Stimulated activated CD4-positive, alpha-beta T cell treated with anti-CD3 and anti-CD28 coated beads, Interleukin-1b, Interleukin-23, amount 100 ng/mL, for 24 hours (primary cell): Measurements from ENCODE around the gene ASIP.
"Not testable (repeated sequence)": the region's sequence is repeated elsewhere in the genome, so short reads cannot be mapped to it uniquely, and the experiment has no call there.

Source experiments
- DNase-seq, 4 experiments: peaks; one replicate each; pipeline ENCODE4 v3.0.0-alpha.2; 2020; ENCODE audit warnings: low read depth in 4 of 4, low spot score in 1 of 4

Gene ASIP

DNA sequence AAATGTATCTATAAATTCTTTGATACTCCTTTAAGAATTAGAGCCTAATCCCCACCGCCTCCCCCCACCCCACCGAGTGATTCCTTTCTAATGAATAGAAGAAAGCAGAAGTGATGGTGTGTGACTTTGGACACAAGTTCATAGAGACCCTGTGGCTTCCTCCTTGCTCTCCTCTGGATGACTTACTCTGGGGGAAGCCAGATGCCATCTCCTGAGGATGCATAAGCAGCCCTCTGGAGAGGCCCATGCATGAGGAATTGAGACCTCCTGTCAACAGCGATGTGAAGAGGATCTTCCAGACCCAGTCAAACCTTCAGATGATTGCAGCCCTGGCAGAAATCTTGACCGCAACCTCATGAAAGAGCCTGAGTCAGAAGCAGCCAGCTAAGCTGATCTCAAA, 40.8 kb downstream of the ASIP start:
- no peak for DNase-seq

DNA sequence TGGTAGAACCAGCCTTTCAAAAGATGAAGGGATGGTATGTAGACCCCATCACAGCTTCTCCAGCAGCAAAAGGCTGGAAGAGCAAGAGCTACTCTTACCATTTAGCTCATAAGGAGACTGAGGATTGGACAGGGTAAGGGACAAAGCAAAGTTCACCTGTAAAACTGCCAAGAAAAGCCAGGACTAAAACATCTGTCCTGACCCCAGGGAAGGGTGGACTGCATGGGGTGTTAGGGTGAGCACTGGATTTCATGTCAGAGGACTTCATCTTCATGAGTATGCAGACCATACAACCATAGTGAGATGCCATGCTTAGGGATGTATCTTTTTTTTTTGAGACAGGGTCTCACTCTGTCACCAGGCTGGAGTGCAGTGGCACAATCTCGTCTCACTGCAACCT, 42.6 kb downstream of the ASIP start:
- DNase-seq = no peak

DNA sequence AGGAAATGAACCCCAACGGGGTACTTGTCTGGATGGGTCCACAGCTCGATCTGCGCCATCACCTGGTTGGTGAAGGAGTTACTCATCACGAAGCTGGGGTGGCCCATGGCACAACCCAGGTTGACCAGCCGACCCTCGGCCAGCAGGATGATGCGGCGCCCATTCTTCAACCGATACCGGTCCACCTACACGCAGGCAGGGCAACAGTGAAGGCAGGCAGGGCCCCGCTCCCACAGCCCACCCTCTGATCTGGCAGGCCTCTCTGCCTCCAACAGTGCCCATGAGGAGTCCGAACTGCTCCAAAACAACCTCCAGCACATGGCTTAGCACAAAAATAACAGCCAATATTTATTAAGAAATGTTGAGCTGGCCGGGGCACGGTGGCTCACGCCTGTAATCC, 44.2 kb downstream of the ASIP start:
- DNase-seq = no peak

DNA sequence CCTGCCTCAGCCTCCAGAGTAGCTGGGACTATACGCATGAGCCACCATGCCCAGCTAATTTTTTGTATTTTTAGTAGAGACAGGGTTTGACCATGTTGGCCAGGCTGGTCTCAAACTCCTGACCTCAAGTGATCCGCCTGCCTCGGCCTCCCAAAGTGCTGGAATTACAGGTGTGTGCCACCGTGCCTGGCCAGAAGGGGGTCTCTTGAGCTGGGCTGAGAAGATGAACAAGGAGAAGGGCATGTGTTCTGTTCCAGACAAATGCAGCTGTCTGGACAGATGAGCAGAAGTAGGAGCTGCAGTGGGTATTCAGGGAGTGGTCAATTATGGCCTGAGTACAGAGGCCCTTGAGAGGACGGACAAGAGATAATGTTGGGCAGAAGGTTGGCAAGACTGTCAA, 46.3 kb downstream of the ASIP start:
- DNase-seq = not testable (repeated sequence)

DNA sequence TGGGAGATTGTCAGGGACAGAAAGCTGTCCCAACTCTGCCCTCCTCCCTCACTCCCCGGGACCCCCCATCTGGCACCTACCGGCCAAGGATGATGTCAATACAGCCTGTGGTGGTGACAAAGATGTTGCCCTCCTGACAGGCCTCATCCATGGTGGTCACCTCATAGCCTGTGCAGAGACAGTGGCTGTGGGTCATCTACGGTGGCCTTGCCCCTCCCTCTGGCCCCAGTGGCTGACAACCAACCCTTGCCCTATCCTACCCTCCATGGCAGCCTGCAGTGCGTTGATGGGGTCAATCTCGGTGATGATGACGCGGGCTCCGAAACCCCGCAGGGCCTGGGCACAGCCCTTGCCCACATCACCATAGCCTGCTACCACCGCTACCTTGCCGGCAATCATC, 49.2 kb downstream of the ASIP start:
- DNase-seq = no peak

DNA sequence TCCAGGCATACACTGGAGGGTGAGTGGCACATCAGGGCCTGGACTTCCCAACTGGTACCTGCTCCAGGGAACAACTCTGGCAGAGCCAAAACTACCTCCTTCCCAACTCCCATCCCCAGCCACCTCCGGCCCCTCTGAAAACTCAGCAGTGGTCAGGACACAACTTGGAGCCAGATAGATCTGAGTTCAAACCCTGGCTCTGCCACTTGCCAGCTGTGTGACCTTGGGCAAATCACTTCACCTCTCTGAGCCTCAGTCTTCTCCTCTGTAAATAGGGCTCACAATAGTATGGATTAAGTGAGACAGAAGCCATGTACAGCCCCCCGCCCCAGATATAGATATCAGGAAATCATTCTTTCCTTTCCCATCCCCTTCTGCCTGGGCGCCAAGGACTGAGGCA, 51.3 kb downstream of the ASIP start:
- DNase-seq = no peak

DNA sequence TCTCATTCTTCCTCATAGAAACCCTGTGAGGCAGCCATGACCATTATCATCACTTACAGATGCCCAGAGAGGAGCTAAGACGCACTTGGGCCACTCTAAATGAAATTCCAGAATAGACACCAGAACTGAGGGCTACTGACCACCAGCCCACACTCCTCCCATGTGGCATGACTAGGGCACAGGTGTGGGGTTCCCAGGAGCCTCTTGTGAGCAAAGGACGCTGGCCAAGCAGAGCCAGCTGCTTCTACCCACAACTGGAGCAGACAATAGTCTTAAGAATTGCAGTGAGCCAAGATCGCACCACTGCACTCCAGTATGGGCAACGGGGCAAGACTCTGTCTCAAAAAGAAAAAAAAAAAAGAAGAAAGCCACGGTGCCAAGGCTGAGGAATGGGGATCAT, 51.9 kb downstream of the ASIP start:
- no peak for DNase-seq

DNA sequence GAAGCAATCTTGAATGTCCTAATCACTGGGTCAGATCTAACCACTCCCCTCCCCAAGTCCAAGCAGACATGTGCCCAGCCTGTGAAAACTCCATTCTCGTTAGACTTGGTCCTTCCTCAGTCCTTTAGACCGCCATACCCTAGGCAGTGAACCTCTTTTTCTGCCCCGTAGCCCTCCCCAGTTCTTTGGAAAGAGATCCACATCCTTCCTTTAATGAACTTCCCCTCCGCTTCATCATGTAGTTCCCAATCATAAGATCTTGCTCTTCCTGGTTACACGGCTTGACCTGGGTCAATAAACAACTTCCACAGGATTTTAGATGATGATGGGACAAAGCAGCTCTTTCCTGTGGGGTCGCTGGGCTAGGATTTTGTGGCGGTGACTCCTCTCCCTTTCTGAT, 52.4 kb downstream of the ASIP start:
- no peak for DNase-seq

DNA sequence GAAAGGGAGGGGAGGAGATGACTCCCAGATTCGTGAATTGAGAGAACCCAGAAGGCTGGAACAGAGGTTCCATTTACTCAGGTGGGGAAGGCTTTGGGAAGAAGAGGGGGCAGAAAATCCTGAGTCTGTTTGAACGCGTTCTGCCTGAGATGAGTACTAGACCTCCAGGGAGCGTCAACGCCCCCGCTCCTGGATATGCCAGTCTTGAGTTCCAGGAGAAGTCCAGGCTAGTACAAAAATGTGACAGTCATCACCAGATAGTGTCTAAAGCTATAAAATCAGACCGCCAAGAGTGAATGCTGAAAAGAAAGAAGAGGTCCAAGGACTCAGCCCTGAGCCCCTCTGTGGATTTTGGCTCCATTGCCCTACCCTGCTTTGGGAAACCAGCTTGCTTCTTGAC, 53.3 kb downstream of the ASIP start:
- DNase-seq = no peak

DNA sequence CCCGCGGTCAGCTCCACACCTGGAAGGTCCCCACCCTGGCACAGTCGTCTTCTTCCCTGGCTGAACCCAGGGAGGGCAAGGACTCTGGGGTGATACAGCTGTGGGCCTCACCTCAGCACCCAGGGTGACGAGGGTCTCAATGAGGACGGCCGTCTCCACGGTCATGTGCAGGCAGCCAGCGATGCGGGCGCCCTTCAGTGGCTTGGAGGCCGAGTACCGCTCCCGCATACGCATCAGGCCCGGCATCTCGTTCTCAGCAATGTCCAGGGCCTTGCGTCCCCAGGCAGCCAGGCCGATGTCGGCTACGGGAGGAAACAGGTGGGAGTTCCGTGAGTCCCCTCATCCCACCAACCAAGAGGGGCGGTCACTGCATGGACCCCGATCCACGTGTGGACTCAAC, 54.1 kb downstream of the ASIP start:
- no peak for DNase-seq

DNA sequence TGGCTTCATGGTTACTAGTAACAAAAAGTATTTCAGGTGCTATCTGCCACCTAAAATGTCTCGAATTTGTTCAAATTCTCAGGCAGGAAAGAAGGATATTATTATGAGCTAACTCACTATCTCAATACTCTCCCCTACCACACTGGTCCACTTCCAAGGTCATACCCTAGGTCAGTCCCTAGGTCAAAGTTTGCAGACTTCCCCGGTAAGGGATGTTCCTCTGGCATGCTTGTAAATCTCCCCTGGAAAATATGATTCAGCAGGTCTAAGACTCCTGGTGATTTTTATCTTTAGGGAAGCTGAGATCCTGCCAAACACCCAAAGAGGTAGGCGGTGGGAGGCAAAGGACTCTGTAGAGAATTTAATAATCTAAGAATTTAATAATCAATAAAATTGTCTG, 55.2 kb downstream of the ASIP start:
- no peak for DNase-seq

DNA sequence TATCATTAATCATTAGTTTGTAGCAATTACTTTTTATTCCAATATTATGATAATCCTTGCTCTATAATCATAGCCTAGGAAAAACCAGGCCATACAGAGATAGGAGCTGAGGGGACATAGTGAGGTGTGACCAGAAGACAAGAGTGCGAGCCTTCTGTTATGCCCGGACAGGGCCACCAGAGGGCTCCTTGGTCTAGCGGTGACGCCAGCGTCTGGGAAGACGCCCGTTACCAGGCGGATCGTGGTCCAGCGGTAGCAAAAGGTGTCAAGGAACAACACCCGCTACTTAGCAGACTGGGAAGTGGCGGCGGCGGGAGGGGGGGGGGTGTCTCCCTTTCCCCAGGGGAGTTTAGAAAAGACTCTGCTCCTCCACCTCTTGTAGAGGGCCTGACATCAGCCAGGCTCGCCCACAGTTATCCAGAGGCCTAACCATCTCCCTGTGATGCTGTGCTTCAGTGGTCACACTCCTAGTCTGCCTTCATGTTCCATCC, 57.1 kb downstream of the ASIP start:
- DNase-seq = not testable (repeated sequence)

DNA sequence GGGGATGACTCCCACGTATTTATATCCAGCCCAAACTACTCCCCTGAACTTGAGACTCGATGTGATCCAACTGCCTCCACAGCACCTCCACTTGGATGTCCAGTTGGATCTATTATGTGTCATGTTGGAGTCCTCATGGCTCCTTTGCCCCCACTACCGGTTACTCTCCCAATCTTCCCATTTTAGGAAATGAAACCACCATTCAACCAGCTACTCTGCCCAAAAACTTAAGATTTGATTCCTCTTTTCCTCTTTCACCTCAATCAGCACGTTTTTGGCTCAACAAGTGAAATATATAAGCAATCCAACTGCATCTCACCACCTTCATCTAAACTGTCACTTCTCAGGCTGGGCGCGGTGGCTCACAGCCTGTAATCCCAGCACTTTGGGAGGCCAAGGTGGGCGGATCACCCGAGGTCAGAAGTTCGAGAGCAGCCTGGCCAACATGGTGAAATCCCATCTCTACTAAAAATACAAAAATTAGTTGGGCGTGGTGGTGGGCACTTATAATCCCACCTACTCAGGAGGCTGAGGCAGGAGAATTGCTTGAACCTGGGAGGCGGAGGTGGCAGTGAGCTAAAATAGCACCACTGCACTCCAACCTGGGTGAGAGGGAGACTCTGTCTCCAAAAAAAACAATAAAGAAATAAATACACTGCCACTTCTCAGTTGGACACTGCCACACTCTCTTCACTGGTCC, 58.5 kb downstream of the ASIP start:
- no peak for DNase-seq

DNA sequence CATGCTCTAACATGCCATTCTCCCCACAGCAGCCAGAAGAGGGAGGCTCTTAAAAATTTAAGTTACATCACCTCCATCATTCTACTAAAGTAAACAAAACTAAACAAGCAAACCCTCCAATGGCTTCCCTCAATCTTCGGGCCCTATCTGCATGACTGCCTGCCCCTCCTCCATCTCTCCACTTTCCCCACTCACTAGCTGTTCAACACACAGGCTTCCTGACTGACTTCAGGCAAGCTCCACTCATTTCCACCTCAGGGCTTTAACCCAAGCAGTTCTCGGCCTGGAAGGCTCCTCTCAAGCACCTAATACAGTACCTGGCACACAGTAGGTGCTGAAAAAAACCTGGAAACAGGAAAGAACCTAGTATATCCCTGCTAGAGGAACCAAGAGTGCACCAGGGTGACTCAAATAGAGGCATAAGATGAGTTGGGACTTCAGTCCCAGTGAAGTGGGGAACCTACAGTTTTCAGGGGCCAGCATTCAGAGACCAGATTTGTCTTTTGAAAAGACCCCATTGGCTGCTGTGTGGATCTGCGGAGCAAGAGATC, 59.1 kb downstream of the ASIP start:
- DNase-seq = no peak

DNA sequence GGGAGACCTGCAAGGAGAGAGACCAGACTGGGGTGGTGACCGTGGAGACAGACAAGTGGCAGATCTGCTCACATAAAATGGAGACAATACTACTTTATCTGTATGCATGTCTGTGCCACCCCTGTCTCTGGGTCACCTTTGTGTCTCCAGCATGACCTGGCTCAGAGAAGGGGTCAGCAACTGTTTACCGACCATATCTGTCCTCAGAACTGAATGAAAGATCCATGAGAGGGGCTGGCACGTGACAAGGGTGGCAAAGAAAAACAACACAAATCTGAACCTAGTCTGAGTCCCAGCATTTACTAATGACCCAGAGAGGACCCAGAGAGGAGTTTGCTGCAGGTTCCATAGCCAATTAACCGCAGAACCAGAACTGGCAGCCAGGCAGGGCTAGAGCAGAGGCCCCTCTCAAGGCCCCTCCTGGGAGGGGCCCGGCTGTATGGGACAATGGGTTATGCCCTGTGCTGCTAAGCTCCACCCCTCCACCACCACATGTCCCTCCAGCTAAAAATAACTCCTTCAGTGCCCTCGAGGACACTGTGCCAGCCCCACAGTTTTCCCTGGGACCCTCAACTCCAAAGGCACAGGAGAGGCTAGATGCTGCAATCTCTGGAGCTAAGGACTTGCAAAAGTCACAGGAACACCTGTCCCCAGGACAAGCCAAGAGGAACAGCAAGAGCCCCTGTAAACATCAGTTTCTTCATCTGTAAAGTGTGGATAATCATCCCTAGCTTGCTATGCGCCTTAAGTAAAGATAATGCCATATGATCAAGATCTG, 59.8 kb downstream of the ASIP start:
- DNase-seq = no peak

DNA sequence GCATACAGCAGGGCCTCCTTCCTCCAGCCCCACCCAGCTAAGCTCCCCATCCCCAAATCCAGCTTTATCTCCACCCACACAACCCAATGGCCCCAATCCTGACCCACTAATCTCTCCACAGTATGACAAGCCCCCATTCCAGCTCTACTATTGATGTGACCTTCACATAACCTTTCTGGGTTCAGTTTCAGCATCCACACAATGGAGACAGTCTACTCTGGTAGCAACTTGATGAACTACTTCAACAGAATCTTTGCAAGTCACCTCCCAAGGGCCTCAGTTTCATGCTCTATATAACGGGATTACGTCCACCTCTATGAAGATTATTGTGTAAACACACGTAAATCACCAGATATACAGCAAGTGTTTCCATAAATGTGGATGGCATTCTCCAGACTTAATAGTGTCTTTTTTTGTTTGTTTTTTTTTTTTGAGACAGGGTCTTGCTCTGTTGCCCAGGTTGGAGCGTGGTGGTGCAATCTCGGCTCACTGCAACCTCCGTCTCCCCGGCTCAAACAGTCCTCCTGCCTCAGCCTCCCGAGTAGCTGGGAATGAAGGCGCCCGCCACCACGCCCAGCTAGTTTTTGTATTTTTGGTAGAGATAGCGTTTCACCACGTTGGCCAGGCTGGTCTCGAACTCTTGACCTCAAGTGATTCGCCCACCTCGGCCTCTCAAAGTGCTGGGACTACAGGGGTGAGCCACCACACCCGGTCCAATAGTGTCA, 60.5 kb downstream of the ASIP start:
- no peak for DNase-seq

DNA sequence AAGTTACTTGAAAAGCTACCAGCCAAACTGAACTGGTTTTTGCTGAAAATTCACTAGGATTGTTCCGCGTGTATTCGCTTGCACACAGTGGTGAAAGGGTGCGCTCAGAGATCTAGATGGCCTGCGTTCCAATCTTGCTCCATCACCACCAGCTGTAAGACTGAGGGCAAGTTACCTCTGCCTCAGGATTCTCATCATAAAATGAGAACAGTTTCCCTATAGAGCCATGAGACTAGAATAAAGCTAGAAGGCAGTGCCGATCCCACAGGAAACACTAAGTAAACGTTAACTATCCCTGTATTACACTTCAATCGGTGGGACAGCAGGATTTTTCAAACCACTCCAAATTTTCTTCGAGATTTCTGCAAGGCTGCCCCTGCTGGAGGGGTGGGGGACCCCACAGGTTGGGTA, 61.1 kb downstream of the ASIP start:
- DNase-seq = no peak

DNA sequence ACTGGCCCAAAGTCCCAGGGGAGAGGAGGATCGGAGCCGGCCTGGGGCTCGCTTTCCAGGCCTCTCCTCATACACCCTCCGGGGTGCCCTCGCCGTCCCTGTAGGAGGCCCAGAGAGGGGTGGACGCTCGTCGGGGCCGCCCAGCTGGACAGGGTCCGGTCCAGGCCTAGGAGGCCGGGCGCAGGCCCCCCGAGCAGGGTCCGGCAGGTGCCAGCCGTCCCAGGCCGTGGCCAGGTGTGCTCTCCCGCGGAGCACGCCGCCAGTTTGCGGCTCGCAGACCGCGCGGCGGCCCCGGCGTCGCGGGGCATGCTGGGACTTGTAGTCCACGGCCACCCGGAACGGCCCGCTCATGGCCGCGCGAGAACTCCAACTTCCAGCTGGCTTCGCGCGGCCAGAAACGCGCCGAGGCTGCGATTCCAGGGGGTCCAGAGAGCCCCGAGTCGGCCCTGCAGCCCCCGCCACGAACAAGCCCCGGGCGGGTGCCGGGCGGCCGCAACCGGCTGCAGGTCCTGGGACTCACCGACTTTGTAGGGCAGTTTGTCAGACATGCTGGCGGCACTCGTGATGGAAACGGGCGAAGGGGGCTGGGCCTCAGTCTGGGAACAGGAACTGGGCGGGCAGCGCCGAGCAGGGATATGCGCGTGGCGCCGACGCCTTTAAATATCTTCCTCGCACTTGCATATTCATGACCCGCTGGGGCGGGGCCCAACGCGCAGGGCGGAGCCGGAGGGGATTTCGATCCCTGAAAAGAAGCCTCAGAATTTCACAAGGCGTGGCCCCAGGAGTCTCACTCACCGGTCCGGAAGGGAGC, 61.7 kb downstream of the ASIP start, which contains the start of gene AHCY:
Gene AHCY (minus strand): TSS at position 633 of the 811 bp plus-strand sequence. CDS start 85 bp downstream, at position 548.
- DNase-seq = peak; percentile 82 to 95 (median 90)

DNA sequence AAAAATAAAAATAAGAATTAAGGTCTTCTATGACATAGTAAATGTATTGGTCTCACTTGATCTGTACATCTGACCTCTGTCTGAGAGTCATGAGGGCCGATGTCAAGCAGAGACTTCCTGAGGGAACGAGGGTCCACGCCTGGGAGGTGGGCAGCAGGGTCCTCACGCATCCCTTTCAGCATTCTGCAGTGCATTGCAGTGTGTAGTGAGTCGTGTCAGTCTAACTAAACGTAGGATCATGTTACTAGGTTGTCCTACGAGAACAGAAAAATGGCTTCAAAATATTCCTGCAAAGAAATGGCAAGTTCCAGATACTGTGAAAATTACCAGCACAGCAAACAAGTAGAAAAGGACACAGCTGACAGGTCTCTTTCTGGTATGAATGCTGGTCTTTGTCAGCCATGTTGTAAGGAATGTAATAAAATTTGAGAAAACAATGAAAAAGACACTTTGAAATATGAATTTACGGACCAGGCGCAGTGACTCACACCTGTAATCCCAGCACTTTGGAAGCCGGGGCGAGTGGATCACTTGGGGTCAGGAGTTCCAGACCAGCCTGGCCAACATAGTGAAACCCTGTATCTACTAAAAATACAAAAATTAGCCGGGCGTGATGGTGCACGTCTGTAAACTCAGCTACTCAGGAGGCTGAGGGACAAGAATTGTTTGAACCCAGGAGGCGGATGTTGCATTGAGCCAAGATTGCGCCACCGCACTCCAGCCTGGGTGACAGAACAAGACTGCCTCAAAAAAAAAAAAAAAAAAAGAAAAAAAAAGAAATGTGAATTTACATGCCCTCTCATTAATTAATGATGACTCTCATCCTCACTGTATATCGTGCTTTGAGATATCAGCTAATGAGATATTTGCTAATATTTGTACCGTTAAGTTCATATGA, 64.4 kb downstream of the ASIP start:
- DNase-seq = no peak

DNA sequence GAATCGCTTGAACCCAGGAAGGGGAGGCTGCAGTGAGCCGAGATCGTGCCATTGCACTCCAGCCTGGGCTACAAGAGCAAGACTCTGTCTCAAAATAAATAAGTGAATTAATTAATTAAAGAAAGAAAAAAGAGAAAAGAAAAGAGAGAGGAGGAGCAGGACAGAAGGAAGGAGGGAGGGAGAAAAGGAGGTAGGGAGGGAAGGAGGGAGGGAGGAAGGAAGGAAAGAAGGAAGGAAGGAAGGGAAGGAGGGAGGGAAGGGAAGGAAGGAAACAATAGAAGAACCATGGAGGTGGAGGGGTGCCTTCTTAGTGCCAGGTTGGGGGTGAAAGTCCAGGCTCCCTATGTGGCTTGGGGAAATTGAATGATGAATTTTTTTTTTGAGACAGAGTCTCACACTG, 68.5 kb downstream of the ASIP start:
- no peak for DNase-seq
